Mesendoderm (in vitro differentiated cells): ENCODE results near the gene FITM2.

Experiments
- DNase-seq: peaks from one replicate; pipeline ENCODE4 v3.0.0; 2013
- H2AK5ac ChIP-seq: 2 replicates; pipeline ENCODE4 v1.6.1; 2013; ENCODE audit warnings: low read length, inconsistent platforms
- H2BK120ac ChIP-seq: 2 replicates; pipeline ENCODE4 v1.6.1; 2013; ENCODE audit warnings: low read depth, mild to moderate bottlenecking, low read length, moderate library complexity, mixed read lengths
- H2BK15ac ChIP-seq: replicated peaks from 2 replicates; pipeline ENCODE4 v1.6.1; 2013; ENCODE audit warnings: low read depth, mild to moderate bottlenecking, moderate library complexity
- H2BK5ac ChIP-seq: 2 replicates; pipeline ENCODE4 v1.6.1; 2013; ENCODE audit warnings: low read length, inconsistent platforms
- H3K18ac ChIP-seq: 2 replicates; pipeline ENCODE4 v1.6.1; 2013; ENCODE audit warnings: mild to moderate bottlenecking, low read length, mixed read lengths
- H3K23ac ChIP-seq: one replicate; pipeline ENCODE4 v1.6.1; 2013; ENCODE audit warnings: low read length
- H3K27ac ChIP-seq: 2 replicates; pipeline ENCODE4 v1.5.1; 2013; ENCODE audit warnings: low read depth, mild to moderate bottlenecking, inconsistent platforms, low read length, moderate library complexity
- H3K27me3 ChIP-seq: 2 replicates; pipeline ENCODE4 v1.6.1; 2013; ENCODE audit warnings: low read length, control low read depth, mild to moderate bottlenecking, inconsistent platforms; ENCODE audit not compliant: insufficient read depth, poor library complexity
- H3K36me3 ChIP-seq: 2 replicates; pipeline ENCODE4 v1.6.1; 2013; ENCODE audit warnings: low read length, inconsistent platforms; ENCODE audit not compliant: control insufficient read depth, insufficient read depth
- H3K4ac ChIP-seq: one replicate; pipeline ENCODE4 v1.6.1; 2013; ENCODE audit warnings: low read depth, mild to moderate bottlenecking, low read length, moderate library complexity
- H3K4me1 ChIP-seq: 2 replicates; pipeline ENCODE4 v1.6.1; 2013; ENCODE audit warnings: low read depth, low read length, inconsistent platforms; ENCODE audit not compliant: control insufficient read depth
- H3K4me2 ChIP-seq: 2 replicates; pipeline ENCODE4 v1.6.1; 2013; ENCODE audit warnings: low read length
- H3K4me3 ChIP-seq: 2 replicates; pipeline ENCODE4 v1.5.1; 2013; ENCODE audit warnings: mild to moderate bottlenecking, low read length
- H3K56ac ChIP-seq: one replicate; pipeline ENCODE4 v1.6.1; 2013; ENCODE audit warnings: low read length
- H3K79me1 ChIP-seq: 2 replicates; pipeline ENCODE4 v1.6.1; 2013; ENCODE audit warnings: low read length, inconsistent platforms
- H3K79me2 ChIP-seq: 2 replicates; pipeline ENCODE4 v1.6.1; 2013; ENCODE audit warnings: mild to moderate bottlenecking, low read length; ENCODE audit not compliant: control insufficient read depth, insufficient read depth
- H3K9ac ChIP-seq: 2 replicates; pipeline ENCODE4 v1.6.1; 2013; ENCODE audit warnings: low read length, inconsistent platforms
- H4K5ac ChIP-seq: one replicate; pipeline ENCODE4 v1.6.1; 2013; ENCODE audit warnings: low read length
- H4K8ac ChIP-seq: one replicate; pipeline ENCODE4 v1.6.1; 2013; ENCODE audit warnings: low read depth, mild to moderate bottlenecking, control low read depth, low read length, moderate library complexity
- WGBS: extraction: QIAGEN DNeasy Blood & Tissue Kit; methylation state at CpG from one replicate; pipeline ENCODE4 v1.1.7; 2013; ENCODE audit warnings: low lambda C conversion rate, missing lambda C conversion rate; ENCODE audit not compliant: insufficient coverage; ENCODE audit errors: extremely low coverage; 5-methylcytosine and 5-hydroxymethylcytosine counted together

The FITM2 gene

DNA sequence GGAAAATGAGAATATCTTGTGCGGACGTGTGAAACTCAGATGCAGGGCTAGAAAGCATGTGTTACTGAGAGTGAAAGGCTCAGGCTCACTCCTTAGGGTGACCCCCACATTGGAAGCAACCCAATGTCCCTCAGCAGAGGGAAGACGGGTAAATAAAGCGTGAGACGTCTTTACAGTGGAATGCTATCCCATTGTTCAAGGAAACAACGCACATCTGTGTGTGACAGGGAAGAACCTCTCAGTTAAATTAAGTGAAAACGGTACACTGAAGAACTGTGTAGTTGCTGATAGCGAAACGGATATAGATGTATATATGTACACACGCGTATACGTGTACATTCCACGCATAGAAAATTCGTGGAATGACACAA, 45.3 kb upstream of the FITM2 start:
- H3K36me3 ChIP-seq, result no peaks in the 10 kb centered on the region
- no peak overlapping the region for H2BK5ac ChIP-seq
- H3K23ac ChIP-seq, result no peak overlapping the region
- no peak overlapping the region for H3K4me2 ChIP-seq
- no peak overlapping the region for H3K18ac ChIP-seq
- WGBS, result no CpG with 5 or more reads among the region's 14 CpGs
- H3K4me3 ChIP-seq, result no peak overlapping the region
- no peaks in the 10 kb centered on the region for H3K79me2 ChIP-seq
- peak overlapping the region; percentile 73 for H3K56ac ChIP-seq
- H2BK15ac ChIP-seq, result no peak overlapping the region
- H3K27me3 ChIP-seq, result no peaks in the 10 kb centered on the region
- H2AK5ac ChIP-seq, result no peak overlapping the region
- H3K27ac ChIP-seq, result no peak overlapping the region
- no peak for DNase-seq
- no peak overlapping the region for H3K4ac ChIP-seq
- H2BK120ac ChIP-seq, result no peak overlapping the region
- no peak overlapping the region for H4K5ac ChIP-seq
- H3K4me1 ChIP-seq, result peaks cover 3% of the 10 kb centered on the region
- H3K9ac ChIP-seq, result no peak overlapping the region
- H3K79me1 ChIP-seq, result no peaks in the 10 kb centered on the region
- H4K8ac ChIP-seq, result no peak overlapping the region

DNA sequence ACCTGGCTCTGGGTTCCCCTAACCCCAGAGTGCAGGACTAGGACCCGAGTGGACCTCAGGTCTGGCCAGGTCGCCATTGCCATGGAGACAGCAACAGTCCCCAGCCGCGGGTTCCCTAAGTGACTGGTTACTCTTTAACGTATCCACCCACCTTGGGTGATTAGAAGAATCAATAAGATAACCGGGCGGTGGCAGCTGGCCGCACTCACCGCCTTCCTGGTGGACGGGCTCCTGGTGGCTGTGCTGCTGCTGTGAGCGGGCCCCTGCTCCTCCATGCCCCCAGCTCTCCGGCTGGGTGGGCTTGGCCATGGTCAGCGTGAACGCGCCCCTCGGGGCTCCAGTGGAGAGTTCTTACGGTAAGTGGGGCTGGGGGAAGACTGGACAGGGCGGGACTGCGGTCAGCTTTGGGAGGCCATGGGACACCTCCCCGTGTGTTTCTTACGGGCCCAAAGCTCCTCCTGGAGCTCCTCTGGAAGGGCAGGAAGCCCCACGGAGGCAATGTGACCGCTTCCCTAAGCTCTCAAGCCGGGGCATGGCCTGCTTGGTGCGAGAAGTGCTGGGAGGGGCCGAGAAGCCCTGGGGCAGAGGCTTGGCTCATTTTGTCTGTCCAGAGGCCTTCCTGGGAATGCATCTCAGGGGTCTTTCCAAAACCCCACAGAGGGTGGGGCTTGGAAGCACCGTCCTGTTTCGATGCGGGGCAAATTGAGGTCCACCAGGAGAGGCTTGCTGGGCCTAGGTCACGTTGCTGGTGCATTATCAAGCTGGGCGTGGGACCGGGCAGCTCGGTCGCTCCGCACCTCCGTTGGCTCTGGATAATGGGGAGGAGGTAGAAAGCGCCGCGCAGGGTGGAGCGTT, 44.7 kb upstream of the FITM2 start, which contains the start of gene HNF4A:
TSS of gene HNF4A (plus strand) at position 202 of the 855 bp plus-strand sequence. CDS start at position 308, 106 bp downstream.
- no peaks in the 10 kb centered on the region for H3K36me3 ChIP-seq
- H3K79me2 ChIP-seq, result no peaks in the 10 kb centered on the region
- H3K4me1 ChIP-seq, result peaks cover 3% of the 10 kb centered on the region
- no peak within 1 kb of the TSS for H3K4me3 ChIP-seq
- H3K27me3 ChIP-seq, result no peaks in the 10 kb centered on the region
- no peak within 1 kb of the TSS for H3K9ac ChIP-seq
- no peak within 1 kb of the TSS for H2BK120ac ChIP-seq
- no peak within 1 kb of the TSS for H3K23ac ChIP-seq
- H2BK5ac ChIP-seq, result no peak within 1 kb of the TSS
- DNase-seq, result no peak
- H3K79me1 ChIP-seq, result no peaks in the 10 kb centered on the region
- H4K5ac ChIP-seq, result no peak within 1 kb of the TSS
- H3K4me2 ChIP-seq, result no peak within 1 kb of the TSS
- WGBS, result no CpG with 5 or more reads among the region's 40 CpGs
- H3K56ac ChIP-seq, result peak within 1 kb of the TSS; percentile 73
- H4K8ac ChIP-seq, result no peak within 1 kb of the TSS
- H2BK15ac ChIP-seq, result no peak within 1 kb of the TSS
- H3K18ac ChIP-seq, result peak within 1 kb of the TSS; percentile 15
- H2AK5ac ChIP-seq, result no peak within 1 kb of the TSS
- no peak within 1 kb of the TSS for H3K4ac ChIP-seq
- H3K27ac ChIP-seq, result no peak within 1 kb of the TSS

DNA sequence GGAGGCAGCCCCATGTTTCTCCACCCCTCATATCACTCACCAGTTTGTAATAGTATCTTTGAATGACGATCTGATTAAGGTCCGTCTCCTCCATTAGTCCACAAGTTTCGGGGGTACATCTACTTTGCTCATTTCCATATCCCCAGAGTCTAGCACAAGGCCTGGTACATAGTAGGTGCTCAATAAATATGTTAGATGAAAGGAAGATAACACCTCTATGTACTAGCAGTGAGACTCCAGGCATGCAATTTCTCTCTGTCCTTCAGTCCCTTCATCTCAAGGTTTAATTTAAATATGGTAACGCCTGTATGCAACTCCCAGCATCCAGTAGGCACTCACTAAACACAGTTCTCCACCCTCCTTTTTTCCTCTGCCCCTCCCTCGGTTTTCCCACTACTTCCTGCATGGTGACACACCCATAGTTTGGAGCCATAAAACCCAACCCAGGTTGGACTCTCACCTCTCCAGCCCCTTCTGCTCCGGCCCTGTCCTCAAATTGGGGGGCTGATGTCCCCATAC, 44.0 kb upstream of the FITM2 start:
- Histone ChIP-seq H3K79me1 (no peaks in the 10 kb centered on the region), H3K18ac (no peak overlapping the region), H3K4me1 (peaks cover 3% of the 10 kb centered on the region), H3K36me3 (no peaks in the 10 kb centered on the region), H2BK15ac (no peak overlapping the region), H4K8ac (no peak overlapping the region), H2AK5ac (no peak overlapping the region), H3K4ac (no peak overlapping the region), H2BK120ac (no peak overlapping the region), H3K23ac (no peak overlapping the region), H2BK5ac (no peak overlapping the region), H3K27me3 (no peaks in the 10 kb centered on the region), H3K4me3 (no peak overlapping the region), H3K4me2 (no peak overlapping the region), H4K5ac (no peak overlapping the region), H3K9ac (no peak overlapping the region), H3K56ac (no peak overlapping the region), H3K79me2 (no peaks in the 10 kb centered on the region), H3K27ac (no peak overlapping the region)
- WGBS, result no CpG with 5 or more reads among the region's 6 CpGs
- no peak for DNase-seq

DNA sequence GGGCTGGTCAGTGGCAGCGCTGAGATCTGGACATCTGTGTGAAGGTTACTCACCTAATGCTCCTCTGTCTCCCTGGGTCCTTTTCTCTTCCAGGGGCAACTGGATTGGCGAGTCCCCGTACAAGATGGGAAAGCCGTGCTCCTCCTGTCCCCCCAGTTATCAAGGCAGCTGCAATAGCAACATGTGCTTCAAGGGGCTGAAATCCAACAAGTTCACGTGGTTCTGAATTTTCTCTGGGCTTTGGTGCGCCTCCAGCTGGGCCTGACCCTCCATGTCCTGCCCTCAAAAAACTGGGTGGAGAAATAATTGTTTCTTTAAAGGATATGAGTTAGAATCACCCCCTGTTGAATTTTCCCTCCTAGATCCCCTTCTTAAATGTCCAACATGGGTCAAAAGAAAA, 39.6 kb upstream of the FITM2 start:
- Histone ChIP-seq H2BK5ac (no peak overlapping the region), H2BK120ac (no peak overlapping the region), H3K27ac (no peak overlapping the region), H3K79me1 (no peaks in the 10 kb centered on the region), H3K9ac (no peak overlapping the region), H3K36me3 (no peaks in the 10 kb centered on the region), H3K56ac (no peak overlapping the region), H3K4ac (no peak overlapping the region), H3K4me2 (no peak overlapping the region), H3K4me3 (no peak overlapping the region), H3K23ac (no peak overlapping the region), H3K18ac (no peak overlapping the region), H4K5ac (no peak overlapping the region), H3K27me3 (no peaks in the 10 kb centered on the region), H2BK15ac (no peak overlapping the region), H3K4me1 (peaks cover 1% of the 10 kb centered on the region), H4K8ac (no peak overlapping the region), H2AK5ac (no peak overlapping the region), H3K79me2 (no peaks in the 10 kb centered on the region)
- DNase-seq, result no peak
- WGBS, result no CpG with 5 or more reads among the region's 6 CpGs

DNA sequence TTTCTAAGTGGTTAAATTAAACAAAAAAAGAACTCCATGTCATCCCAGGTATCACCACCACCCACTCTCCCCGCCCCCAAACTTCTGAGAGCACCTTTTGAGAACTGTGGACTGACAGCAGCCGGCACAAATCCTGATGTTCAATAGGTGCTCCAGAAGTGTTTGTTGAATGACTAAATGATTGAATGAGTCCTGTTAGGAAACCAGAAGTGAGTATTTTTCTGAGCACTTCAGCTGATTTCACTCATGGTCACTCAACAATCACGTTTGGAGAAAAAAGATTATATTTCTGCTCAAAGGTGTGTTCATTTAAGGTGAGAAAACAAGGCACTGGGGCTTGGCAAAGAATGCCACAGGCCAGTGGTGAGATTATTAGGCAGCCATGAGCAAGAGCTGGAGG, 38.3 kb upstream of the FITM2 start:
- no peak overlapping the region for H3K56ac ChIP-seq
- no peak overlapping the region for H4K5ac ChIP-seq
- no peaks in the 10 kb centered on the region for H3K79me1 ChIP-seq
- no peak overlapping the region for H2BK5ac ChIP-seq
- H3K27me3 ChIP-seq, result no peaks in the 10 kb centered on the region
- no peak overlapping the region for H3K27ac ChIP-seq
- no peak for DNase-seq
- WGBS, result no CpG with 5 or more reads among the region's 3 CpGs
- no peak overlapping the region for H3K4ac ChIP-seq
- H3K4me1 ChIP-seq, result peaks cover 1% of the 10 kb centered on the region
- H2AK5ac ChIP-seq, result no peak overlapping the region
- no peak overlapping the region for H4K8ac ChIP-seq
- no peak overlapping the region for H3K9ac ChIP-seq
- no peaks in the 10 kb centered on the region for H3K79me2 ChIP-seq
- no peaks in the 10 kb centered on the region for H3K36me3 ChIP-seq
- no peak overlapping the region for H3K23ac ChIP-seq
- no peak overlapping the region for H2BK15ac ChIP-seq
- no peak overlapping the region for H3K4me3 ChIP-seq
- no peak overlapping the region for H2BK120ac ChIP-seq
- no peak overlapping the region for H3K18ac ChIP-seq
- no peak overlapping the region for H3K4me2 ChIP-seq
